T1000 (cell line): ENCODE data around the gene DLL3.
"Not testable (repeated sequence)": the region's sequence is repeated elsewhere in the genome, so short reads cannot be mapped to it uniquely, and the experiment has no call there.

Experiments used
- DNase-seq: peaks from one replicate; lab custom pipeline; 2025; ENCODE audit warnings: mixed read lengths; lab: John Stamatoyannopoulos, UW

DLL3 gene

GRCh38 chr19:39498798-39499642 lies at the start of gene DLL3:
Gene DLL3, plus strand, starts transcription at chr19:39498947. Its CDS starts 28 bp downstream, at chr19:39498975.
- DNase-seq, result no peak

GRCh38 chr19:39449116-39449797 lies 49.5 kb upstream of the DLL3 start:
- DNase-seq, result no peak

GRCh38 chr19:39451257-39451656 lies 47.5 kb upstream of the DLL3 start:
- not testable (repeated sequence) for DNase-seq

- no peak for DNase-seq
These were observed 35.3 kb upstream of the DLL3 start for GRCh38 chr19:39463403-39463802.

- no peak for DNase-seq
These were observed 32.6 kb upstream of the DLL3 start for GRCh38 chr19:39465956-39466747.

GRCh38 chr19:39467941-39468340 lies 30.8 kb upstream of the DLL3 start:
- DNase-seq, result no peak

- no peak for DNase-seq
These were observed 29.7 kb upstream of the DLL3 start for GRCh38 chr19:39469036-39469435.

- no peak for DNase-seq
These were observed 29.2 kb upstream of the DLL3 start for GRCh38 chr19:39469567-39469966.

GRCh38 chr19:39470724-39471339 lies 27.9 kb upstream of the DLL3 start:
- no peak for DNase-seq

- no peak for DNase-seq
These were observed 26.8 kb upstream of the DLL3 start for GRCh38 chr19:39471756-39472536.

GRCh38 chr19:39472746-39473442 lies 25.9 kb upstream of the DLL3 start:
- DNase-seq, result no peak

- no peak for DNase-seq
These were observed 25.2 kb upstream of the DLL3 start for GRCh38 chr19:39473443-39473960.

- DNase-seq, result no peak
These were observed 24.6 kb upstream of the DLL3 start for GRCh38 chr19:39474139-39474620.

- no peak for DNase-seq
These were observed 23.0 kb upstream of the DLL3 start for GRCh38 chr19:39475748-39476147.

- not testable (repeated sequence) for DNase-seq
These were observed 19.4 kb upstream of the DLL3 start for GRCh38 chr19:39479319-39479801.

- no peak for DNase-seq
These were observed 18.8 kb upstream of the DLL3 start for GRCh38 chr19:39479916-39480315.

GRCh38 chr19:39480337-39481228 lies 18.2 kb upstream of the DLL3 start, which contains the start of gene TIMM50:
Gene TIMM50, plus strand, starts transcription at chr19:39480838. Its CDS starts 16 bp downstream, at chr19:39480854.
- peak; percentile 97 for DNase-seq

GRCh38 chr19:39481229-39481545 lies 17.6 kb upstream of the DLL3 start:
- no peak for DNase-seq

GRCh38 chr19:39481676-39482075 lies 17.1 kb upstream of the DLL3 start:
- no peak for DNase-seq
